ENCODE data around the gene ADAMTS17. TPM values are rescaled to one million over a fixed set of nuclear protein-coding genes. Genes with fewer than 3 reads are reported as not detected.

Gene ADAMTS17
- total RNA-seq, 1 donor from 2014 or later: 3.4 TPM

- no peak for TF ChIP-seq CTCF (IDR thresholded peaks at IDR 0.05)
- H3K4me3 Mint-ChIP-seq (ENCODE audit: unreplicated experiment): no peak overlapping the region
- no peak for DNase-seq (ENCODE audit: low spot score)
- H3K9me3 Mint-ChIP-seq (ENCODE audit: low read depth): no peaks in the 10 kb centered on the region
- peaks cover 2% of the 10 kb centered on the region for H3K36me3 Mint-ChIP-seq (ENCODE audit: low read depth)
- no peaks in the 10 kb centered on the region for H3K27me3 Mint-ChIP-seq (ENCODE audit: low read depth)
- H3K4me1 Mint-ChIP-seq (ENCODE audit: low read depth): no peaks in the 10 kb centered on the region
- H3K27ac Mint-ChIP-seq (ENCODE audit: unreplicated experiment): no peak overlapping the region
Measured at GRCh38 chr15:99995543-99995942, 346.2 kb downstream of the ADAMTS17 start.

GRCh38 chr15:99994849-99995248, 346.9 kb downstream of the ADAMTS17 start:
- Mint-ChIP-seq H3K27me3 (ENCODE audit: low read depth) (no peaks in the 10 kb centered on the region), H3K4me1 (ENCODE audit: low read depth) (no peaks in the 10 kb centered on the region), H3K9me3 (ENCODE audit: low read depth) (no peaks in the 10 kb centered on the region), H3K4me3 (ENCODE audit: unreplicated experiment) (no peak overlapping the region), H3K27ac (ENCODE audit: unreplicated experiment) (no peak overlapping the region), H3K36me3 (ENCODE audit: low read depth) (peaks cover 2% of the 10 kb centered on the region)
- peak; percentile 59 for DNase-seq (ENCODE audit: low spot score)
- TF ChIP-seq CTCF (IDR thresholded peaks at IDR 0.05): no peak

GRCh38 chr15:99993681-99994131, 348.1 kb downstream of the ADAMTS17 start:
- no peak overlapping the region for H3K4me3 Mint-ChIP-seq (ENCODE audit: unreplicated experiment)
- no peak overlapping the region for H3K27ac Mint-ChIP-seq (ENCODE audit: unreplicated experiment)
- no peaks in the 10 kb centered on the region for H3K27me3 Mint-ChIP-seq (ENCODE audit: low read depth)

GRCh38 chr15:99993262-99993661, 348.5 kb downstream of the ADAMTS17 start:
- Mint-ChIP-seq H3K27ac (ENCODE audit: unreplicated experiment) (no peak overlapping the region), H3K9me3 (ENCODE audit: low read depth) (peaks cover 4% of the 10 kb centered on the region), H3K36me3 (ENCODE audit: low read depth) (peaks cover 7% of the 10 kb centered on the region), H3K4me3 (ENCODE audit: unreplicated experiment) (no peak overlapping the region), H3K4me1 (ENCODE audit: low read depth) (no peaks in the 10 kb centered on the region), H3K27me3 (ENCODE audit: low read depth) (no peaks in the 10 kb centered on the region)
- no peak for TF ChIP-seq CTCF (IDR thresholded peaks at IDR 0.05)
- DNase-seq (ENCODE audit: low spot score): peak; percentile 65

More at GRCh38 chr15:99993681-99994131, 348.1 kb downstream of the ADAMTS17 start:
- Mint-ChIP-seq H3K4me1 (ENCODE audit: low read depth) (no peaks in the 10 kb centered on the region), H3K36me3 (ENCODE audit: low read depth) (peaks cover 4% of the 10 kb centered on the region), H3K9me3 (ENCODE audit: low read depth) (no peaks in the 10 kb centered on the region)
- peak; percentile 68 for DNase-seq (ENCODE audit: low spot score)
- TF ChIP-seq CTCF (IDR thresholded peaks at IDR 0.05): no peak

GRCh38 chr15:99992611-99993231, 349.1 kb downstream of the ADAMTS17 start:
- H3K9me3 Mint-ChIP-seq (ENCODE audit: low read depth): peaks cover 8% of the 10 kb centered on the region
- no peaks in the 10 kb centered on the region for H3K4me1 Mint-ChIP-seq (ENCODE audit: low read depth)
- no peak for TF ChIP-seq CTCF (IDR thresholded peaks at IDR 0.05)
- no peaks in the 10 kb centered on the region for H3K27me3 Mint-ChIP-seq (ENCODE audit: low read depth)
- peak; percentile 82 for DNase-seq (ENCODE audit: low spot score)
- H3K4me3 Mint-ChIP-seq (ENCODE audit: unreplicated experiment): no peak overlapping the region
- no peak overlapping the region for H3K27ac Mint-ChIP-seq (ENCODE audit: unreplicated experiment)
- peaks cover 10% of the 10 kb centered on the region for H3K36me3 Mint-ChIP-seq (ENCODE audit: low read depth)
